MM.1S (cell line): Measurements from ENCODE around the gene SPTBN1.

ENCODE experiments used
- EZH2 ChIP-seq: fragments of 300-600 bp; sonication (generic); optimal IDR thresholded peaks from 2 replicates; pipeline ENCODE3; 2017; ENCODE audit warnings: low read depth, mild to moderate bottlenecking, antibody characterized with exemption, low read length, mixed read lengths
- TF ChIP-seq, protein P1 (sequence below): fragments of 300-600 bp; sonication (generic); IDR thresholded peaks from 2 replicates; pipeline ENCODE4 v1.5.1; 2016; ENCODE audit warnings: antibody characterized with exemption, low read length, mixed read lengths

- TF ChIP-seq, protein P1, sequence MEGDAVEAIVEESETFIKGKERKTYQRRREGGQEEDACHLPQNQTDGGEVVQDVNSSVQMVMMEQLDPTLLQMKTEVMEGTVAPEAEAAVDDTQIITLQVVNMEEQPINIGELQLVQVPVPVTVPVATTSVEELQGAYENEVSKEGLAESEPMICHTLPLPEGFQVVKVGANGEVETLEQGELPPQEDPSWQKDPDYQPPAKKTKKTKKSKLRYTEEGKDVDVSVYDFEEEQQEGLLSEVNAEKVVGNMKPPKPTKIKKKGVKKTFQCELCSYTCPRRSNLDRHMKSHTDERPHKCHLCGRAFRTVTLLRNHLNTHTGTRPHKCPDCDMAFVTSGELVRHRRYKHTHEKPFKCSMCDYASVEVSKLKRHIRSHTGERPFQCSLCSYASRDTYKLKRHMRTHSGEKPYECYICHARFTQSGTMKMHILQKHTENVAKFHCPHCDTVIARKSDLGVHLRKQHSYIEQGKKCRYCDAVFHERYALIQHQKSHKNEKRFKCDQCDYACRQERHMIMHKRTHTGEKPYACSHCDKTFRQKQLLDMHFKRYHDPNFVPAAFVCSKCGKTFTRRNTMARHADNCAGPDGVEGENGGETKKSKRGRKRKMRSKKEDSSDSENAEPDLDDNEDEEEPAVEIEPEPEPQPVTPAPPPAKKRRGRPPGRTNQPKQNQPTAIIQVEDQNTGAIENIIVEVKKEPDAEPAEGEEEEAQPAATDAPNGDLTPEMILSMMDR, result no peak
- TF ChIP-seq EZH2, result no peak
Observed at GRCh38 chr2:54675738-54676137, 219.6 kb downstream of the SPTBN1 start.
